ENCODE data around the gene KLHL1.

Gene KLHL1

GRCh38 chr13:70014337-70014736, 93.9 kb downstream of the KLHL1 start:
- no peak for DNase-seq (ENCODE audit: low read depth in 1 of 2, low spot score in 1 of 2)

- DNase-seq (ENCODE audit: low read depth in 1 of 2, low spot score in 1 of 2), result no peak
These were observed 108.4 kb downstream of the KLHL1 start for GRCh38 chr13:69999875-70000274.

GRCh38 chr13:69997061-69997460, 111.2 kb downstream of the KLHL1 start:
- no peak for DNase-seq (ENCODE audit: low read depth in 1 of 2, low spot score in 1 of 2)

DNA sequence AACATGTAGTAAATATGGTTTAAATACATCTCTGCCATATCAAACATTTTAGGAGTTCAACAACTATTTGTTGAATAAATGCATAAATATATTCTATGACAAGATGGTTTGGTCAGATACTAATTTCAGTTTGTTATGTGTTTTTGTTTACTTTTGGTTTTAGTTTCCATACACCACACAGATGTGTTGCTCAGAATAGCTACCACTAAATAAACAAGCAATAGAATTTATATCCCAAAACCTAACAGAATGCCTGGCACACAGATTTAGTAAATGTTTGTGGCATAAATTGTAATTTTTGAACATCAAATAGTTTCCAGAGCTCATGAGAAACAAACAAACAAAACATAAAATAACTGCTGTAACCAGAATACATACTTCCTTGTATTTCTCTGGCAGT, 127.5 kb downstream of the KLHL1 start:
- no peak for DNase-seq (ENCODE audit: low read depth in 1 of 2, low spot score in 1 of 2)

DNA sequence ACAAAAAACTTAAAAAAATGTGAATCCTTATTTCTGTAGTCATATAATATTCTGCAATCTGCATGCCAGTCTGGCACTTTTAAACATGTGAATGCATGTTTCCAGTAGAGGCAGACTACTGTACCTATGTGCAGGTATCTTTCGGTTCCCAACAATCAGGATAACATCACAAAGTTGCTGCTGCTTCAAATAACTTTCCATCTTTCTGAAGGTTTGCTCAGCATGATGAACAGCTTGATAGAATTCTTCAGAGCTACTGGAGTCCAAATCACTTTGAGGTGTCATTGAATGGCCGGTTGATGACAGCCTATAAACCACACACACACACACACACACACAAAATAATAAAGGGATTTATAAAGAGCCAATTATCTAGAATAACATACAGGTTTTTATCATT, 132.8 kb downstream of the KLHL1 start:
- no peak for DNase-seq (ENCODE audit: low read depth in 1 of 2, low spot score in 1 of 2)

- DNase-seq (ENCODE audit: low read depth in 1 of 2, low spot score in 1 of 2), result no peak
These were observed 137.7 kb downstream of the KLHL1 start for GRCh38 chr13:69970520-69970919.

- no peak for DNase-seq (ENCODE audit: low read depth in 1 of 2, low spot score in 1 of 2)
These were observed 149.2 kb downstream of the KLHL1 start for GRCh38 chr13:69959046-69959445.

GRCh38 chr13:69956839-69957238, 151.4 kb downstream of the KLHL1 start:
- no peak for DNase-seq (ENCODE audit: low read depth in 1 of 2, low spot score in 1 of 2)

DNA sequence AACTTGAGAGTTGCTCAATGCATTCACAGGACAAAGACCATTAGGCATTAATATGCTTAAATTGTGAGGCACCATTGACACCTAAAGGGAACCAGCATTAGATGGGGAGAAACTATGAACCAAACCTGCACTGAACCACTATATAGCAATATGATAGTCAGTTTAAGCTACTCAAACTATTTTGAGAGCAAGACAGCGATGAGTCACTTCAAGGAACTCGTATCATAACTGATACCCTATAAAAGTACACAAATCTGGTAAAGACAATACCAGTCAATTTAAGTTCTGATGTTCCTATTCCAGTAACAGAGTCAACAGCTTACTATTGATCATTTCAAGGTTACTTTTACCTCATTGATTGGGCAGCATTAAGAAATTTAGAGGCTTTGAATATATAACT, 151.9 kb downstream of the KLHL1 start:
- DNase-seq (ENCODE audit: low read depth in 1 of 2, low spot score in 1 of 2), result no peak

DNA sequence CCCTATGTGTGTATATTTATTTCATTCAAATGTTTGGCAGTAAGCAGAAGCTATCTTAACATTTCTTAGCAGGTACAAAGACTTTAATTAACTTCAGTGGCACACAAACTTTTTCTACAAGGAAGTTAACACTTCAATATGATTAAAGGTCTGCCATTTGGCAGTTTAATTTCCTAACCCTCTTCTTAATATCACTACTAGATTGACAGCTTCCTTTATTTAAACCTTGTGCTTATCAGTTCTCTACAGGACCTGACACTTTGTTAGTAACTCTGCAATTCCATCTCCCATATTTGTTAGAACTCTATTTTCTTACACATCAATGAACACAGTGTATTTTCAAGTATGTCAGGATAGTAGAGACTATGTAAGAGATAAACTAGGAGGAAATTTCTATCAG, 153.0 kb downstream of the KLHL1 start:
- DNase-seq (ENCODE audit: low read depth in 1 of 2, low spot score in 1 of 2), result no peak

DNA sequence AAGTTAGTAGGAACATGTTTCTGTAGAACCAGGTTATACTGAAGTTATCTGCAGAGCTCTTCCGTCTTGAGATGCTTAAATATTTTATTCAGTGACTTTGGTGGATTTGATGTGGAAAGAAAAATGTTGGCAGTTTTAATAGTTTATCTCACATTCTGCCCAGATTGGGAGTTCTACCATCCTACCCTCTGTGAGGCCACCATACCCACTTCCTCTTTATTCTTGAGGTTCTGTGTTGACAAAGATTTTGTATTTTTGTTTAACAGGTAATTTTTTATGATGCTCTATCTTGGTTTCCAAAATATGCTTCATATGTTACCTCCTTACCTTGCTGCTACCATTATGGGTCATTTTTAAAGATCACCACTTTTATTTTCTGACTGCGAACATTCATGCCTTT, 156.8 kb downstream of the KLHL1 start:
- DNase-seq (ENCODE audit: low read depth in 1 of 2, low spot score in 1 of 2), result no peak

- DNase-seq (ENCODE audit: low read depth in 1 of 2, low spot score in 1 of 2), result no peak
These were observed 158.1 kb downstream of the KLHL1 start for GRCh38 chr13:69950160-69950559.

GRCh38 chr13:69948016-69948415, 160.2 kb downstream of the KLHL1 start:
- DNase-seq (ENCODE audit: low read depth in 1 of 2, low spot score in 1 of 2), result no peak

DNA sequence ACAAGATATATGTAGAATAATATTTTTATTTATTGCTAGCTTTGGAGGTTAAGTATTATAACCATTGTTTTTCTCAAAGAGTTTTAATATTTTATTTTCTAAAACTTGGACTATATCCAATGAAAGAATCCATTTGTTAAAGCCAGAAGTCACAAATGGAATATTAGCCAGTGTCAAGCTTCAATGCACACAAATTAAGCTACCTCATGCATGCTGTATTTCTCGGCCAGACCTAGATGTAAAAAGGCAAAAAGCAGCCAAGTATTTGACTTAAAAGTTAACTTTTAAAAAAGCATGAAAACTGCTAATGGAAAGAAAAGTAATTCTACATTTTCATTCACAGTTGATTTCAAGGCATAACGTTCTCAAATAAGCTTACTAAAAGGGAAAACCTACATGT, 160.7 kb downstream of the KLHL1 start:
- no peak for DNase-seq (ENCODE audit: low read depth in 1 of 2, low spot score in 1 of 2)

DNA sequence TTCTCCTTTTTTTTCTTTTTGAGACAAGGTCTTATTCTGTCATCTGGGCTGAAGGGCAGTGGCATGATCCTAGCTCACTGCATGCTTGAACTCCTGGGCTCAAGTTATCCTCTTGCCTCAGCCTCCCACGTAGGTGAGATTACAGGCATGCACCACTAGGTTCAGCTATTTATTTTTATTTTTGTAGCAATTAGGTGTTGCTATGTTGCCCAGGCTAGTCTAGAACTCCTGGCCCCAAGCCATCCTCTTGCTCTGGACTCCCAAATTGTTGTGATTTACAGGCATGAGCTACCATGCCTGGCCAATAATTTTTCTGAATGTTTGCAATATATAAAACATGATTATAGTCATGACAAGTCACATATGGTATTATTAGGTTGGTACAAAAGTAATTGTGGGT, 161.7 kb downstream of the KLHL1 start:
- no peak for DNase-seq (ENCODE audit: low read depth in 1 of 2, low spot score in 1 of 2)

- no peak for DNase-seq (ENCODE audit: low read depth in 1 of 2, low spot score in 1 of 2)
These were observed 173.2 kb downstream of the KLHL1 start for GRCh38 chr13:69935043-69935442.

GRCh38 chr13:69928262-69928661, 180.0 kb downstream of the KLHL1 start:
- no peak for DNase-seq (ENCODE audit: low read depth in 1 of 2, low spot score in 1 of 2)

DNA sequence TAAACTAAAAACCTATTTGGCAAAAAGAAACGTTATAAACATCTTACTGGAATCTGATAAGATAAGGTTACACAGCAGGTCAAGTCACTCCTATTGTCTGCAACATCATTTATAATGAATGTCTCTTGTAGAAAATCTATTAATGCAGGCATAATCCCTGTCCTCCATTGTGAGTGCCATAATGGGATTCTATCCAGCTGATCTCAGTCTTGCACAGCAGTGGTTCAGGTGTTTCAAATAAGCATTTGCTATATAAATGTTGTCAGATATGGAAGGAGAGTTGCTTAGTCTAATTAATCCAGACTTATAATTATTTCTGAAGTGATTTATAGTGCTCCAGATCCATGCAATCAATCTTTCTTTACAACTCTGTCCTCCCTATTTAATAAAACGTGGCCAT, 187.1 kb downstream of the KLHL1 start:
- DNase-seq (ENCODE audit: low read depth in 1 of 2, low spot score in 1 of 2), result no peak

DNA sequence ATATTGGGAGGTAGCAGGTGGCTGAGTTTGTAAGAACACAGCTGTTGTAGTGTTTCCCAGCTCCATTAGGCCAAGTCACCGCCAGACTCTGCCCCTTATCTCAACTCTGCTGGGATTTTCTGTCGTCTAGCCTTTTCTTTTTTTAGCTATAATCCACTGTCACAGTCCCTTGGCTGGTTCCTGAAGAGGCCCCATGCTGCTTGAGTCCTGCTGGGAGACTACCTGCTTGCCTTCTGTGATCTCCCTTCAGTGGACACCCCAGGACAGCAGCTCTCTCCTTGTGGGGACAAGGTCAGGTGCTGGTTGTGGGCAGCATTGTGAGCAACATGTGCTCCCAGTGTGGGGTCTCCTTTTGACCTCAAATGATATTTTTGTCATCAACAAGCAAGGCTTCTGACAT, 195.6 kb downstream of the KLHL1 start:
- no peak for DNase-seq (ENCODE audit: low read depth in 1 of 2, low spot score in 1 of 2)

GRCh38 chr13:69910800-69911199, 197.5 kb downstream of the KLHL1 start:
- DNase-seq (ENCODE audit: low read depth in 1 of 2, low spot score in 1 of 2), result no peak

DNA sequence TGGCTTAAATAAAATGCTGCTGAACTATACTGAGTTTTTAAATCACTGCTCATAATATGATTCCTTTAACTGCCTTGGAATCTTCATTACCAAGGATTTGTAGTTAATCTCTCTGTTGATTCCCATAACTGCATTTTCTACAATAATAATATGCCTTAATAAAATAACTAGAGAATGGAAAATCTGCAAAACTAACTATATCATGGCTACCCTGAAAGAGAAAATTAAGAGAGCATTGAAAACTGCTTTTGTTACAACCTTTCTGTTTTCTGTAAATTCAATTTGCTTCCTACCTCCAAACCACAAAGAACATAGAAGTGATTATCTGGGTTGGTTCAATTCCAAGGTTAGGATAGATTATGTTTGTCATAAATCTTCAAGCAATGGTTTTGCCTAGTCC, 203.5 kb downstream of the KLHL1 start:
- no peak for DNase-seq (ENCODE audit: low read depth in 1 of 2, low spot score in 1 of 2)

DNA sequence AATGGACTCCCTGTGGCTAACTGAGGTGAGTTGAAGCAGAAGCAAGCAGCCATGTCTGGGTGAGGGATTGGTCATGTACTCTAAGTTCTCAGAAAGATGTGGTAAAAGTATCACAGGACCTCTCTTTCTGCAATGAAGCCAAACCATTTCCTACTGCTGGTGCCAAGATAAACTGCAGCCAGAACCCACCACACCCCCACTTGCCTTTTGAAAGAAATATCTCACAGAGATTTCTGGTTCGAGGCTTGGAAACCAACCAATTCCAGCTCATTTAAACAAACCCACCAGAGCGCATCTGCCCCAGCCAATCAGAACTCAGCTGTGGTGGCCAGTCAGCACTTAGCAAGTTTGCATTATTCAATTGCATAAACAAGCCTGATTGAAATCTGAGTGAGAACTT, 205.2 kb downstream of the KLHL1 start:
- DNase-seq (ENCODE audit: low read depth in 1 of 2, low spot score in 1 of 2), result no peak

GRCh38 chr13:69882451-69882850, 225.8 kb downstream of the KLHL1 start:
- no peak for DNase-seq (ENCODE audit: low read depth in 1 of 2, low spot score in 1 of 2)

DNA sequence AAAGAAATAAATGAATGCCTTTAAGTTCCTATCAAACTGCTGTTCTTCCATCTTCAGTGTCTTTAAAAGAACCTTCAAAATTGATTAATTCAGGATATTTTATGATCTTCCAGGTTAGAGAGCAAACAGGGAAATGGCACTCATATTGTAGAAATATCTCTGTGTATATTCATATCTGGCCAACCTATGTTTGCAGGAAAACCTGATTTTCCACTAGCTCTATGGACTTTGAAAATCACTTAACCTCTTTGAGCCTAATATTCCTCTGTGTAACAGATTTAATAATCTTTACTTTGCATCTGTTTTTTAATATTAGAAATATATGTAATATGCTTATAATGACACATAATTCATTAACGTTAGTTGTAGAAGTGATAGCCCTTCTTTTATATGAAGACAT, 228.3 kb downstream of the KLHL1 start:
- DNase-seq (ENCODE audit: low read depth in 1 of 2, low spot score in 1 of 2), result no peak

Measured in activated CD4-positive, alpha-beta T cell treated with anti-CD3 and anti-CD28 coated beads, Interleukin-2, amount 50 U/mL, for 24 hours (primary cell).